Measurements from ENCODE around the gene MASTL. TPM values are rescaled to one million over a fixed set of nuclear protein-coding genes. Genes with fewer than 3 reads are reported as not detected.

The MASTL gene
- total RNA-seq, 1 experiment from 2014 or later = 40.2 TPM

DNA sequence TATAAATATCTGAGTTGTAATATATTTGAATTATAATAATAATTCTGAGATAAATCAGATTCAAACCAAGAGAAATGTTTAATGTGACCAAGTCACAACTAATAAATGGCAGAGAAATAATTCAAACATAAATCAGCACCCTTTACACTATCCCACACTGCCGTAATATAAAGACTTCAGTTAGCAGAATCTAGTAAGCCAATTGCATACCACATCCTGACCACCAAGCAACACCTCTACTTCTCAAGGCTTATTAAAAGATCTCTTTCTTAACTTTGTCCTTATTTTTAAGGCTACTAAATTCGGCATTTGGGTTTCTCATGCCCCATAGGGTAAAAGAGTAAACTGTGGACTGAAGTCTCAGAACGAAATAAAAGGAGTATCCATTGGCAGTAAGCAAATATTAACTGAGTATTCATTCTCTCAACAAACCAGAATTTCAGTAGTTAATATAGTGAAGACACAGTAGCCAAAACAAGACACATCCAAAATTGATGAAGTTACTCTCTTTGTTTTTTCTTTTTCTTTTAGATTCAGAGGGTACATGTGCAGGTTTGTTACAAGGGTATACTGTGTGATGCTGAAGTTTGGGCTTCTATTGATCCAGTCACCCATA is 70.6 kb downstream of the MASTL start:
- H3K27ac Mint-ChIP-seq (ENCODE audit: unreplicated experiment) = no peak overlapping the region
- H3K4me3 ChIP-seq (ENCODE audit: low read depth, low read length) = no peak overlapping the region
- intact Hi-C loops (cut with micrococcal nuclease; ENCODE audit: unreplicated experiment) = loop anchor here (2.0 kb wide), 1 partner anchor 135 kb away; no protein-coding TSS in a partner anchor
- no peaks in the 10 kb centered on the region for H3K36me3 ChIP-seq (ENCODE audit: control insufficient read depth, insufficient read depth, low read length)
- H3K4me1 ChIP-seq = no peaks in the 10 kb centered on the region
- no peaks in the 10 kb centered on the region for H3K27me3 Mint-ChIP-seq (ENCODE audit: insufficient read depth, unreplicated experiment)
- no peaks in the 10 kb centered on the region for H3K9me3 Mint-ChIP-seq (ENCODE audit: unreplicated experiment)
- H3K27me3 ChIP-seq (replicated peaks; ENCODE audit: control insufficient read depth, insufficient read depth, low read length) = no peaks in the 10 kb centered on the region
- ChIA-PET POLR2A (no interaction called here), CTCF (no interaction called here)
- BruUV-seq (replicated peaks) = no TSS peak
- H3K36me3 Mint-ChIP-seq (ENCODE audit: insufficient read depth, unreplicated experiment) = peaks cover 22% of the 10 kb centered on the region
- DNase-seq = no peak
- TF ChIP-seq, protein P1, sequence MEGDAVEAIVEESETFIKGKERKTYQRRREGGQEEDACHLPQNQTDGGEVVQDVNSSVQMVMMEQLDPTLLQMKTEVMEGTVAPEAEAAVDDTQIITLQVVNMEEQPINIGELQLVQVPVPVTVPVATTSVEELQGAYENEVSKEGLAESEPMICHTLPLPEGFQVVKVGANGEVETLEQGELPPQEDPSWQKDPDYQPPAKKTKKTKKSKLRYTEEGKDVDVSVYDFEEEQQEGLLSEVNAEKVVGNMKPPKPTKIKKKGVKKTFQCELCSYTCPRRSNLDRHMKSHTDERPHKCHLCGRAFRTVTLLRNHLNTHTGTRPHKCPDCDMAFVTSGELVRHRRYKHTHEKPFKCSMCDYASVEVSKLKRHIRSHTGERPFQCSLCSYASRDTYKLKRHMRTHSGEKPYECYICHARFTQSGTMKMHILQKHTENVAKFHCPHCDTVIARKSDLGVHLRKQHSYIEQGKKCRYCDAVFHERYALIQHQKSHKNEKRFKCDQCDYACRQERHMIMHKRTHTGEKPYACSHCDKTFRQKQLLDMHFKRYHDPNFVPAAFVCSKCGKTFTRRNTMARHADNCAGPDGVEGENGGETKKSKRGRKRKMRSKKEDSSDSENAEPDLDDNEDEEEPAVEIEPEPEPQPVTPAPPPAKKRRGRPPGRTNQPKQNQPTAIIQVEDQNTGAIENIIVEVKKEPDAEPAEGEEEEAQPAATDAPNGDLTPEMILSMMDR (IDR thresholded peaks at IDR 0.05; ENCODE audit: insufficient read depth in 1 of 2, low read depth in 1 of 2, low read length in 1 of 2, severe bottlenecking in 1 of 2, unreplicated experiment in 1 of 2) = no peak
- no peak overlapping the region for H3K4me3 Mint-ChIP-seq (ENCODE audit: unreplicated experiment)
- H3K4me1 Mint-ChIP-seq (ENCODE audit: low read depth, unreplicated experiment) = peaks cover 2% of the 10 kb centered on the region
- H3K9me3 ChIP-seq = no peaks in the 10 kb centered on the region

DNA sequence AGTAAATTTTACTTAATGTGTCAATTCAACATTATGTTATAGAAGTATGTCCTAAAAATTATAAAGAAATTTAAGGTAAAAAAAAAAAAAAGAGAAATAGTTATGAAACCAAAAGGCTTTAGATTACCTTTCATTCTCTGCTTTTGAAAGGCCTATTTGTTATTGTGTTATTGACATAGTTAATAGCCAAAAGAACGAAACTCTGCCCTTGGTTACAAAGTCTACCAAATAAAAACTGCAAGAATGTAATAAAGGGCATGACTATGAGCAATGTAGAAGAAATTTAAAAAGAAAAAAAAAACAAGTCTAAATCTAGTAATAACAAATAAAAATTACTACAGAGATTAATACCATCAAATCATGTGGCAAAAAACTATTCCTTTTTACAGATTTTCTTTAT is 74.9 kb downstream of the MASTL start:
- DNase-seq = no peak
- Histone ChIP-seq H3K4me1 (peaks cover 15% of the 10 kb centered on the region), H3K4me3 (ENCODE audit: low read depth, low read length) (no peak overlapping the region), H3K27me3 (replicated peaks; ENCODE audit: control insufficient read depth, insufficient read depth, low read length) (no peaks in the 10 kb centered on the region), H3K36me3 (ENCODE audit: control insufficient read depth, insufficient read depth, low read length) (no peaks in the 10 kb centered on the region; the same call in 1 of the 2 replicates), H3K9me3 (no peaks in the 10 kb centered on the region)
- no TSS peak for BruUV-seq (replicated peaks)
- ChIA-PET CTCF (no interaction called here), POLR2A (no interaction called here)
- intact Hi-C loops (cut with micrococcal nuclease; ENCODE audit: unreplicated experiment) = no loop called here
- Mint-ChIP-seq H3K4me1 (ENCODE audit: low read depth, unreplicated experiment) (peaks cover 6% of the 10 kb centered on the region), H3K27me3 (ENCODE audit: insufficient read depth, unreplicated experiment) (no peaks in the 10 kb centered on the region), H3K27ac (ENCODE audit: unreplicated experiment) (no peak overlapping the region), H3K36me3 (ENCODE audit: insufficient read depth, unreplicated experiment) (peaks cover 29% of the 10 kb centered on the region), H3K9me3 (ENCODE audit: unreplicated experiment) (no peaks in the 10 kb centered on the region), H3K4me3 (ENCODE audit: unreplicated experiment) (no peak overlapping the region)
- TF ChIP-seq, protein P1 (IDR thresholded peaks at IDR 0.05; ENCODE audit: insufficient read depth in 1 of 2, low read depth in 1 of 2, low read length in 1 of 2, severe bottlenecking in 1 of 2, unreplicated experiment in 1 of 2) = no peak

DNA sequence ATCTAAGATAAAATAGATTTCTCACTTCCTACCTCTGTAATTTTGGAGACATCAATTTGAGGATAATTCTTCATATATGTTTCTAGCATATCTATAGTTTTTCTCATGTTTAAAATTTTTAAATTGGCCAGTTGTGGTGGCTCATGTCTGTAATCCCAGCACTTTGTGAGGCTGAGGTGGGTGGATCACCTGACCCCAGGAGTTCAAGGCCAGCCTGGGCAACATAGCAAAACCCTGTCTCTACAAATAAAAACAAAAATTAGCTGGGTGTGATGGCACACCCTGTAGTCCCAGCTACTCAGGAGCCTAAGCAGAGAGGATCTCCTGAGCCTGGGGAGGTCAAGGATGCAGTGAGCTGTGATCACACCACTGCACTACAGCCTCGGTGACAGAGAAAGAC is 80.6 kb downstream of the MASTL start:
- Mint-ChIP-seq H3K27ac (ENCODE audit: unreplicated experiment) (no peak overlapping the region), H3K4me3 (ENCODE audit: unreplicated experiment) (no peak overlapping the region), H3K36me3 (ENCODE audit: insufficient read depth, unreplicated experiment) (peaks cover 28% of the 10 kb centered on the region), H3K4me1 (ENCODE audit: low read depth, unreplicated experiment) (peaks cover 4% of the 10 kb centered on the region), H3K27me3 (ENCODE audit: insufficient read depth, unreplicated experiment) (no peaks in the 10 kb centered on the region), H3K9me3 (ENCODE audit: unreplicated experiment) (no peaks in the 10 kb centered on the region)
- no peak overlapping the region for H3K4me3 ChIP-seq (ENCODE audit: low read depth, low read length)
- TF ChIP-seq, protein P1 (IDR thresholded peaks at IDR 0.05; ENCODE audit: insufficient read depth in 1 of 2, low read depth in 1 of 2, low read length in 1 of 2, severe bottlenecking in 1 of 2, unreplicated experiment in 1 of 2) = no peak
- BruUV-seq (replicated peaks) = no TSS peak
- intact Hi-C loops (cut with micrococcal nuclease; ENCODE audit: unreplicated experiment) = no loop called here
- no peaks in the 10 kb centered on the region for H3K27me3 ChIP-seq (replicated peaks; ENCODE audit: control insufficient read depth, insufficient read depth, low read length)
- no peak for DNase-seq
- ChIA-PET POLR2A (no interaction called here), CTCF (no interaction called here)
- no peaks in the 10 kb centered on the region; the same call in 1 of the 2 replicates for H3K36me3 ChIP-seq (ENCODE audit: control insufficient read depth, insufficient read depth, low read length)
- no peaks in the 10 kb centered on the region for H3K9me3 ChIP-seq
- peaks cover 19% of the 10 kb centered on the region for H3K4me1 ChIP-seq

Other genes with a start within 250 kb of the MASTL start
- 16.2 and 17.5 TPM in 2 replicates for gene ANKRD26, start 54.9 kb upstream of the MASTL start, total RNA-seq (2022)
- gene YME1L1, start 968 bp upstream of the MASTL start, total RNA-seq (2022) = 200 and 203 TPM in 2 replicates
- gene ACBD5, start 85.4 kb downstream of the MASTL start, total RNA-seq (2022) = 36.7 and 38.3 TPM in 2 replicates

Measured in Caco-2 (cell line).